Hematopoietic multipotent progenitor cell (in vitro differentiated cells): ENCODE results near the gene C3orf80. TPM values are rescaled to one million over a fixed set of nuclear protein-coding genes. Genes with fewer than 3 reads are reported as not detected.
A peak's percentile ranks its signal among the peaks of the same experiment; 100 is the strongest.
"Not testable (repeated sequence)": the region's sequence is repeated elsewhere in the genome, so short reads cannot be mapped to it uniquely, and the experiment has no call there.

Experiments
- DNase-seq, 3 donors: peaks; one replicate each; pipeline ENCODE4 v3.0.0-alpha.2; 2011 to 2015; ENCODE audit warnings: low read depth in 2 of 3, low spot score in 2 of 3
- total RNA-seq: library from RNA; depleted of rRNA; stranded (reverse); fragments of >200 nt; gene quantifications from one replicate; pipeline ENCODE4 v1.2.3, GENCODE V29; 2012

Gene C3orf80
- total RNA-seq: 60.1 TPM

DNA sequence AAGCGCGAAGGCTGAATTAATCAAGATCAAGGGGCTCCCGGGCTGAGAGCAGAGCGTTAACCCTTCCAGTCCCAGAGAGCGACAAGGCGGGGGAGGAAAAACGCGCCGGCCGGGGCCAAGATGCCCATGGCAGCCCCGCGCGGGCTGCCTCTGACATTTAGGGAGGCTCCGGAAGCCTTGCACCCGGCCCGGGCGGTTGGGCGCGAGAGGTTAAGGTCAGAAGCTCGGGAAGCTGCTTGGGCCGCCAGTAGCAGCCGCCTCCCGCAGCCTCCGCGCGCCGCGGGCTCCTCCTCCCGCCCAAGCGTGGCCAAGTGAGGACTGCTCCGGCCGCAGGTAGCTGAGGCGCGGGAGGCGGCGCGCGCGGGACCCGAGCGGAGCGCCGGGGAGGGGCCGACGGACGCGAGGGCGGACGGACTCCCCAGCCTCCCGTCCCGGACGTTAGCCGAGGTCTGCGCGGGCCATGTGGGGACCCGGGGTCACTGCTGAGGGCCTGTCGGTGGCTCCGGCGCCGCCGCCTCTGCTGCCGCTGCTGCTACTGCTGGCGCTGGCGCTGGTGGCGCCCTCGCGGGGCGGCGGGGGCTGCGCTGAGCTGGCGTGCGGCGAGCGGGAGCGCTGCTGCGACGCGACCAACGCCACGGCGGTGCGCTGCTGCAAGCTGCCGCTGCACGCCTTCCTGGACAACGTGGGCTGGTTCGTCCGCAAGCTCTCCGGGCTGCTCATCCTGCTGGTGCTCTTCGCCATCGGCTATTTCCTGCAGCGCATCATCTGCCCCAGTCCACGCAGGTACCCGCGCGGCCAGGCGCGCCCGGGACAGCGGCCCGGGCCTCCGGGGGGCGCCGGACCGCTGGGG is at the start of gene C3orf80:
Gene C3orf80 (plus strand): TSS at position 247 of the 850 bp plus-strand sequence. CDS start 214 bp downstream, at position 461.
- DNase-seq: peak in 2 of 3 donors; percentile 81

DNA sequence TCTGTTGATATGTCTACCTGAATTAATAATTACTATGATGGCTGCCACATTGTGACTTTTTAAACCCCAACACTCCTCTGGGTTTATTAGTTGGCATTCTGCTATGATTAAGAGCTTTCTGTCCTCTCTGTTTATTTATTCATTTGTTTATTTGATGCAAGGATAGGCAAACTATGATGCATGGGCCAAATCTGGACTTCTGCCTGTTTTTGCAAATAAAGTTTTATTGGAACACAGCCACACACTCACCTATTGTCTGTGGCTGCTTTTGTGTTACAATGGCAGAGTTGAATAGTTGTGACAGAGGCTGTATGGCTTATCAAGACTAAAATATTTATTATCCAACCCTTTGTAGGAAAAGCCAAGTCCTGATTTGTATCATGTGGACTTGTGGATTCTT is 48.3 kb upstream of the C3orf80 start:
- DNase-seq: no peak

DNA sequence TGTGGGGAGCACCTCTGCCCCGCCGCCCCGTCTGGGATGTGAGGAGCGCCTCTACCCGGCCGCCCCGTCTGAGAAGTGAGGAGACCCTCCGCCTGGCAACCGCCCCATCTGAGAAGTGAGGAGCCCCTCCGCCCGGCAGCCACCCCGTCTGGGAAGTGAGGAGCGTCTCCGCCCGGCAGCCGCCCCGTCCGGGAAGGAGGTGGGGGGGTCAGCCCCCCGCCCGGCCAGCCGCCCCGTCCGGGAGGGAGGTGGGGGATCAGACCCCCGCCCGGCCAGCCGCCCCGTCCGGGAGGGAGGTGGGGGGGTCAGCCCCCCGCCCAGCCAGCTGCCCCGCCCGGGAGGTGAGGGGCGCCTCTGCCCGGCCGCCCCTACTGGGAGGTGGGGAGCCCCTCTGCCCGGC is 46.6 kb upstream of the C3orf80 start:
- DNase-seq: not testable (repeated sequence)

DNA sequence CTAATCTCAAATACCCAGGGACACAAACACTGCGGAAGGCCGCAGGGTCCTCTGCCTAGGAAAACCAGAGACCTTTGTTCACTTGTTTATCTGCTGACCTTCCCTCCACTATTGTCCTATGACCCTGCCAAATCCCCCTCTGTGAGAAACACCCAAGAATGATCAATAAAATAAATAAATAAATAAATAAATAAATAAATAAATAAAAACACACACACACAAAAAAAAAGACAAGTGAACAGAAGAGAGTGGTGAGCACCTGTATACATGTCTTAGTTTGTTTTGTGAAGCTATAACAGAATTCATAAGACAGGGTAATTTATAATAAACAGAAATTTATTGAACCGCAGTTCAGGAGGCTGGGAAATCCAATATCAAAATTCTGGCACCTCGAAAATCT is 45.8 kb upstream of the C3orf80 start:
- DNase-seq: not testable (repeated sequence)

DNA sequence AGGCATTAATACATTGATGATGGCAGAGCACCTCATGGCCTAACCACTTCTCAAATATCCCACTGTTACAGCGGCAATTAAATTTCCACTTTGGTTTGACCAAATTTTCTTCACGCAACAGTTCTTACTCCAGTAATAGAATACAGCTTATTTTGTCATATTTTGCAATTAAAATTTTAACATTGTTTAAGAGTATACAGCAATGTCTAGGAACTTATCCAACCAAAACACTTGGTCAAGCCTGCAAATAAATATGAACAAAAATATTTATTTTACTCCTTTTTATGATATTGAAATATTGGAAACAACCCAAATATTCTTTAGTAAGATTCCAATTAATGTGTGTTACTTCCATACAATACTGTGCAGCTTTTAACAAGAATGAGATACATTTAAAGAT is 45.3 kb upstream of the C3orf80 start:
- DNase-seq: no peak

DNA sequence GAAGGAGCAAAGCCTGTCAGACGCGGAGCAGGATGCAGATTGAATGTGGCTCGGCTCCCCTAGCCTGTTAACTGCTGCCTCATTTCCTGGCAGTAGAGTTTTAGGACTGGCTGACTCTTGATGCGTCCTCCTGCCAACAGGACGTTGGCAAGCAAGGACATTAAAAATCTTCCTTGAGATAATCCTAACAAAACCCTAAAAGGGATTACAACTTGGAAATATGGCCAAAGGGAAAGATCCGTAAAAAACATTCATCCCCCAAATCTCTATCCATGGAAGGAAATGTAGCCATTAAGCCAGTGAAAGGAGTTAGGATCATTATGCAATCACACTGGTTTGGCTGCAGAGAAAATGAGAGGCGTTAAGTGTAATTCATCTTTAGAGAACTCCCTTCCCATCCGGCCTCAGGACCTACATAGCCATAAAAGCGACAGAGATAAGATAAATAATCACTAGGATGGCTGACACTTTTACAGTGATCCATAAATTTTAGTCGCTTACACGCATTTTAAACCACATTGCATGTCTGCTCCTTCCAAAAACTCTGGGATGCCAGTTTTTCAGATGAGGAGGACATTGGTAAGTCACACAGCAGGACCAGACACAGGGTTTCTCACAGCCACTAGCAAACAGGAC is 44.5 kb upstream of the C3orf80 start:
- peak in 2 of 3 donors; percentile 75 to 90 for DNase-seq

DNA sequence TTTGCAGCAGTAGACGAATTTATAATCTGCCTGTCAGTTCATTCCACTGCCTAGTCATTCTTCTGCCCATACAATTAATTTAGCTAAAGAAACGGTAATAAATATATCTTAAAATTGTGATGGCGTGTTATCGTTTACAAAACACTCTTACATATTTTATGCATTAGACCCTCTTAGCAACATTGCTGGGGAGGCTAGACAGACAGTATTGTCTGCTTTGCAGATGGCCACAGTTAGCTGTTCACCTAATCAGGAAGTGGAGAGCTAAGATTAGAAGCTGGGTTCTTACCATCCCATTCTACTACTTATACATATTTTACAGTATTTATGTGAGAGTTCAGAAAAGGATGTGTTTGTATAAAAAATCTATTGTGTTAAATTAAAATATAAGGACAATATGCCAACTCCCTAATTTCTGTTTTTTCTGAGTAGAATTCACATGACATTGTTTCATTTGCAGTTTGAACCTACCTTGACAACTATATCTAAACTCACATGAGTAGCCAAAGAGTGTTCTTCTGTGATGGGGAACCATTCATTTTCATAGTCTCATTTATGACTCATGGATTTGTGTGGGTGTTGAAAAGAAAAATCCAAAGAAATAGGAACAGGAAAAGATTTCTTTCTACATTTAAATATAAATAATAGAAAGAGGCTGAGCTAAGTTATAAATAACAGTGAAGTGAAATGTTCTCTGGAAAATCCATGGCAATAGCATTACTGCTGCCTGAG is 41.7 kb upstream of the C3orf80 start:
- DNase-seq: peak in 1 of 3 donors; percentile 33

DNA sequence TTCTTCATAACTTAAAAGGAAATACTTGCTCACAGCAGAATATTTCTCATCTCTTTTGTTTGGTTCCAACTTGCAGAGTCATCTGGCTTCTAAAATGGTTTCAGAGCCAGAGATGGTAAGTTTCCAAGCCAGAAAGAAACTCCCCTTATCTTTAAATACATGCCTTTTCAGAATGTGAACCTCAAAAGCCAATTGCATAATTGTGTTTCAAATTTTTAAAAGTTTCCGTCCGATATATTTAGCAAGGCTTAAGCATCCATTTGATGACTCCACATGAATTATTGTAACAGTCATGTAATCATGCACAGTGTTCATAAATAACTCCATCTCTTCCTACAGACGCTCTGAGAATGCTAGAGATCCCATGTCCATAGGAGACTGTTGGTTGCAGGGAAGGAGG is 40.6 kb upstream of the C3orf80 start:
- DNase-seq: peak in 1 of 3 donors; percentile 82

DNA sequence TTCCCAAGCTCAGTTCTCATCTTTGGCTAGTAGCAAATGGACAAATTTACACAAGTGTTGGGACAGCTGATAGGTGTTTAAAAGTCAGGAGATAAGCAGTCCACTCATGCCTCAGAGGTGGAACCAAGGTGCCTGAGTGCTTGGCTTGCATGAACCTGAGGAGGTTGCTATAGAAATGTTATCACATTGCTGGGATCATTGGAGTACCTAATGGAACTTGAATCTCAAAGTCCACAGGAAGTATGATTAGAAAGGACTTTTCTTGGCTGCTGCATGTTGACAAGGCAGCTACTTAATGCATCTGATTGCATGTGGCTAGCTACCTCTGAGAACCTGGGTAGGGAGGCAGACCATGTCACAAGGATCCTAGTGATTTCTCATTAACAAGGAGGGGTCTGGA is 39.5 kb upstream of the C3orf80 start:
- DNase-seq: no peak

DNA sequence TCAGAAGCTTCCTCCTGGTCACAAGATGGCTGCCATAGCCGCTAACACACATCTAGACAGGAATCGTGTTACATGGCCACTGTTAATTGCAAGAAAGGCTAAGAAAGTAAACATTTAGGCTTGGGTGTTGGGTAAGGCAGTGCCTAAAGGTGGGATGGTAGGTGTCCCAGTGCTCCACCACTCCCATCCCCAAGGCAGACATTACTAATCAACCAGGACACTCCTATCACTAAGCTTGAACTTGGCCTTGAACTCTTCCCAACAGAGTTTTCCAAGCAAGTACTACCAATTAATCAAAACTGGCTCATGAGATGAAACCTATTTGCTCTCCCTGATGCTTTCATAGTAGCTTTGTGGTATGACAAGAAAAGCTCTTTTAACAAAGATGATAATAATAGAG is 37.9 kb upstream of the C3orf80 start:
- DNase-seq: peak in 1 of 3 donors; percentile 45

DNA sequence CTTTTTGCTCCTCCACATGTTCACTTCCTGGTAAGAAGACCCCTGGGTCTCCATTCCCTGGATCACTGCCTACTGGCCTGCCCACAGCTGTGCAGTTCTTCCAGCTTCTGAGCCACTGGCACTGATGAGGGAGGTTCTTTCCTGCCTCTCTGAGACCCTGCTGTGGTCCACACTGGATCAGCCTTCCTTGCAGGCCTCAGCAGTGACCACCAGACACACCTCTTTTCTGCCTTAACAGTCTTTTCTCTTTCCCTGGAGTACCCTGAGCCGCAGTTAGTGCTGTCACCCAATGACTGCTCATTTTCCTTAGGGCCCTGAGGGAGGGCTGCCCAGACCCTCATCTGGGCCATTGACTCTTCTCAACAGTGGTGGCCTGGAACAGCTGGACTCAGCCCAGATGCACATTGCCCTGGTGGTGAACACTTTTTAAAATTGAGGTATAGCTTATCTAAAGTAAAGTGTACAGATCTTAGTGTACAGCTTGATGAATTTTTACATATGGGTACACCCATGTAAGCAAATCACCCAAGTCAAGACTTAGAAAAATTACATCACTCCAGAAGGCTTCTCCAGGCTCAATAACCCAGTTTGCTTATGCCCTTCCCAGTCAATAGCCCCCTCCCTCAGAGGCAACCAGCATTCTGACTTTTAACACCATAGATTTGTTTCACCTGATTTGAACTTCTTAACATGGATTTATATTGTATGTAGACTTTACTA is 32.8 kb upstream of the C3orf80 start:
- no peak for DNase-seq

DNA sequence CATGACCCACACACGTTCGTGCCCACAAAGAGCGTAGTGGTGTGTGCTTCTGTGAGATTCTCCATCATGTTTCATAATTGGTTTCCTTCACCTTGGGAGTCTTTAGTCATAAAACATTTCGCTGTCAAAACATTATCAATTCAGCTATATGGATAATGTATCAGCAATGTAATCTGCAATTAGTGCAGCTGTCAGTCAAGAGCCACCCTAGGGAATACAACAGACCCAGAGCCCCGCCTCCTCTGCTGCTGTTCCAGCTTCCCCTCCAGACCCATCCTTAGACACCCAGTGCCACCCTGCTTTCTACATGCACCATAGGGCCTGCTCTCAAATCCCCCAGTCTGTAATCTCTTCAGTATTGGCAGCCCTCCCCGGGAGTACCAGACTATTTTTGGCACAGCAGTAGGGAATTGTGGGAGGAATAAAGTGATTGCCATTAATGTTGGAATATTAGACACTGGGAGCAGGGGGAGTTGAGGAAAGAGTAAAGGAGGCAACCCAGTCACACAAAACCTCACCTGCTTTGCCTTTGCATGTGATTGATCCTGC is 31.5 kb upstream of the C3orf80 start:
- no peak for DNase-seq

DNA sequence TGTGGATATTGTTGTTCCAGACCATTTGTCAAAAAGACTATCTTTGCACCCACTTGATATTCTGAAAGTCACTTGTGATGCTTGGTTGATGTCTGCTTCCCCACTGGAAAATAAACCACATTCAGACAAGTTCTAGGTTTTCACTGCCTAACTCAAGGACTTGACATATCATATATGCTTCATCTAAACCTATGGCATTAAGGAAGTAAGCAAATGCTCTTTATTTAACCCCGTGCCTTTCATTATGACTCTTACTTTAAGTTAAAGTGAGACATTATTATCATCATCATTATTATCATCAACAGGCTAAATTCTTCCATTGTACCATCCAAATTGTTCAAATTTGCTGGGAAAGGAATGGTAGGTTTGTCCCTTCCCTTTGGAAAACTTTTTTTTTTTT is 30.8 kb upstream of the C3orf80 start:
- no peak for DNase-seq

DNA sequence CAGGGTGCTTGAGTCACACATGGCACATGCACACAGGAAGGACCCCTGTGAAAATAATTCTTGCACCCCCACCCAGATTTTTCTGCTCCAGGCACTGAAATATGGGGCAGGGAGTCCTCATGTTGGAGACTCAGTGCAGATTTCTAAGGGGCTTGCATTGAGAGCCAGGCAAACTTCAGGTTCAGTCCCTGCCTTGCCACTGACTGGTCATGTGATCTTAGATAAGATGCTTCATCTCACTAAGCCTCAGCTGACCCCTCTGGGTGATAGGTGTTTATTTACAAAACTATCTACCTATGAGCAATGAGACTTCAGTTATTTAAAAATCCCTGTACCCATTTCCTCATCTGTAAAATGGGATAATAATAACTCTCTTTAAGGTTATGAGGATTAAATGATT is 30.1 kb upstream of the C3orf80 start:
- DNase-seq: no peak

DNA sequence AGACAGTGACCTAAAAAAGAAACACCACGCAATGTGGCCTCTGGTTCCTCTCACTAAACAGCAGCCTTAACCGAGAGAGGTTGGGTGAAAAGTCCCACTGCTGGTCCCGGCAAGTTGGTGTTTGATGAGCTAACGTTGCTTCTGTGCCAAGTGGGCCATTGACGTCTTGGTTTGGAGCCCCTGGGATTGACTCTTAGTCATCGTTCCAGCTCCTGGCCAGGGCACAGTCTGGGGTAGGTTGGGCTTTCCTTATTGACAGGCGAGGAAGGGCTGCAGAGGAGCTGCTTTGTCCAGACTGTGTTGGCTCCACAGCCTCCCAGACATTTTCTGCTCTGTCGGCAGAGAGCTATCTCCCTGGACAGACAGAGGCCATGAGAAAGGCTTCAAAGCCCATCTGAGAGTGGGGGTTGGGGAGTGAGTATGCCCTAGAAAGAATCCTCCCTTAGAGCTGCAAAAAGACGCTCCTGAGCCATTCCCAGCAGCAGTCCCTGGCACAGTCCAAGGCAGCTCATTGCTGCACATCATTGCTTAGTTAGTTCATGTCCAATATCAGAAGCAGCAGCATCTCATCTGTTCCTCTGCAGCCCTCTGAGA is 28.6 kb upstream of the C3orf80 start:
- DNase-seq: no peak

DNA sequence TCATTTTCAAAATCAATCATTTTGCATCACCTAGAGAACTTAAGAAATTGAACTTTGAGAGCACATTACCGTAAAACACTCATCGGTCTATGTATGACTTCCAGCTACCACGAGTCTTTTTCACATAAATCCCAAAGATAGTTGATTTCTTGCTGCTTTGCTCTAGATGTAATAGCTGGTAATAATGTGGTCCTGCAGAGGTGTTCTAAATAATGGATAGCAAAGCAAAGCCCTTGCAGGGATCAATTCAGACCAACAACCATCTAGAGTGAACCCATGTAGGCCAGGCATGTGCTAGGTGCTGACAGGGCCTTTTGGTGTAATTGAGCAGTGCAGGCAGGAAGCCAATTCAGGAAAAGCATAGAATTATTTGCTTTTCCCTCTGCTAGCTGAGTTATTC is 26.1 kb upstream of the C3orf80 start:
- DNase-seq: no peak

DNA sequence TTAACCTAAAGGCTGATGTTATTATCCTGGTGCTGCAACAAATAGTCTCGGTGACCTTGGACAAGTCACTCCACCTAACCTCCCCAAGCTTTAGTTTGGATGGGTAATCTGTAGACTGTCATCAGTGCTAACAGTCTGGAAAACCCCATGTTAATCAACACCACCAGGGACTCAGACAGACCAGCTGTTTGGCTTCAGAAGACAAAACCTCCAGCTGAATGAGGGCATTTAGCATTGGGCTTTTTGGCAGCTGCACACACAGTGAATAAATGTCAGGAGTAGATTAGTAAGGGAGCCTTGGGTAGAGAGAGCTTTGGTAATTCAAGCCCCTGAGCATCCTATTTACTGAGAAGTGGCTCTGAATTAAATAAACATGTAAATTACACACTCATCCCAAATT is 24.9 kb upstream of the C3orf80 start:
- peak in 1 of 3 donors; percentile 18 for DNase-seq

DNA sequence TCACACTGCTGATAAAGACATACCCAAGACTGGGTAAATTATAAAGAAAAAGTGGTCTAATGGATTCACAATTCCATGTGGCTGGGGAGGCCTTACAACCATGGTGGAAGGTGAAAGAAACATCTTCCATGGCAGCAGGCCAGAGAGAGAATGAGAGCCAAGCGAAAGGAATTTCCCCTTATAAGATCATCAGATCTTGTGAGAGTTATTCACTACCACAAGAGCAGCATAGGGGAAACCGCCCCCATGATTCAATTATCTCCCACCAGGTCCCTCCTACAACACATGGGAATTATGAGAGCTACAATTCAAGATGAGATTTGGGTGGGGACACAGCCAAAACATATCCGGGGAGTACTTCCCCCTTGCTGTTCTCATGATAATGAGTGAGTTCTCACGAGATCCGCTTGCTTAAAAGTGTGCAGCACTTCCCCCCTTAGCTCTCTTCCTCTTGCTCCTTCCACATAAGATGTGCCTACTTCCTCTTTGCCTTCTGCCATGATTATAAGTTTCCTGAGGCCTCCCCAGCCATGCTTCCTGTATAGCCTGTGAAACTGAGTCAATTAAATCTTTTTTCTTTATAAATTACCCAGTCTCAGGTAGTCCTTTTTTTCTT is 20.7 kb upstream of the C3orf80 start:
- not testable (repeated sequence) for DNase-seq

DNA sequence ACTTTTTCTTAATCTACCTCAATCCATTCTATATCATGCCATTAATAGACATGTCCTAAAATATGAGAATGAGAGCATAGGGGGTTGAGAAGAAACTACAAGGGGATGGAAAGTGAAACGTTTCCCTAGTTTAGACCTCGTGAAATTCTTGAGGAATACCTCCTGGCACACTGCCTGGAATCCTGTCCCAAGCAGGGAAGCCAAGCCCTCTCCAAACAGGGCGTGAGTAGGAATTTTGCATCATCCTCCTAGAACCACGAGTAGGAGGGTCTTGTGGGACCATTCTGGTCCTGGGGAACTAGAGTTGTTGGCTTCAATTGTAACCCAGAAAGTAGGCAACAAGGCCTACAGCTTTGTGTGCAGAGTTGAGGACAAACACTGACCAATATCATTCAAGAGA is 19.6 kb upstream of the C3orf80 start:
- no peak for DNase-seq

DNA sequence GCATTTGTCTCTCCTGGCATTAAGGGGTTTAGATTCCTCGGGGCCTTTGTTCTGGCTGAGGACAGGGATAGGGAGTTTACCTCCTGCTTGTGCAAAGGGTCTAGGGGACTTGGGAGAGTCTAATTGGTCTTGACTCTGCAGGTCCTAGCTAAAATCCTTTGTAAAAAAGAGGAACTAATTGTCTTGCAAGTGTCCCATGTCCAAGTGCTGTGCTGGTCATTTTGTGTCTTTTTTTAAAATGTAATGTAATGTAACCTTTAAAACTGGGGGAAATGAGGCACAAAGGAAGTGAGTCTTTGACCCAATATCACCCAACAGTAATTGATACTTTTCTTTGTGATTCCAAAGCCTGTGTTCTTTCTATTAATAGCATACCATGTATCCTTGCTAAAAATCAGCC is 14.9 kb upstream of the C3orf80 start:
- no peak for DNase-seq
